HAP-1 (cell line): ENCODE measurements around the gene LHX3.

Source experiments
- DNase-seq, 2 experiments: peaks; one replicate each; pipeline ENCODE4 v3.0.0-alpha.2; 2016 to 2020; ENCODE audit warnings: low spot score in 2 of 2
- H3K27me3 ChIP-seq: fragments of 250-450 bp; sonication (Bioruptor Pico); 2 replicates; pipeline ENCODE4 v1.5.1; 2020; ENCODE audit warnings: low read depth, mild to moderate bottlenecking, moderate library complexity
- H3K36me3 ChIP-seq: fragments of 250-450 bp; sonication (Bioruptor Pico); replicated peaks from 2 replicates; pipeline ENCODE4 v1.5.1; 2020; ENCODE audit warnings: mild to moderate bottlenecking
- H3K4me1 ChIP-seq: fragments of 250-450 bp; sonication (Bioruptor Pico); 2 replicates; pipeline ENCODE4 v1.5.1; 2020; ENCODE audit warnings: mild to moderate bottlenecking
- H3K4me3 ChIP-seq: fragments of 250-450 bp; sonication (Bioruptor Pico); 2 replicates; pipeline ENCODE4 v1.5.1; 2020; ENCODE audit warnings: mild to moderate bottlenecking, moderate library complexity
- H3K9me3 ChIP-seq: fragments of 250-450 bp; sonication (Bioruptor Pico); 2 replicates; pipeline ENCODE4 v1.5.1; 2020; ENCODE audit warnings: mild to moderate bottlenecking, moderate library complexity
- in situ Hi-C: fragments of 300-500 bp; cut with MboI; formaldehyde crosslinking; loops from 3 replicates; pipeline ENCODE4 v1.14.3; 2020; ENCODE audit warnings: low sequenced_read_pairs, inconsistent platforms, mixed read lengths

Gene LHX3

DNA sequence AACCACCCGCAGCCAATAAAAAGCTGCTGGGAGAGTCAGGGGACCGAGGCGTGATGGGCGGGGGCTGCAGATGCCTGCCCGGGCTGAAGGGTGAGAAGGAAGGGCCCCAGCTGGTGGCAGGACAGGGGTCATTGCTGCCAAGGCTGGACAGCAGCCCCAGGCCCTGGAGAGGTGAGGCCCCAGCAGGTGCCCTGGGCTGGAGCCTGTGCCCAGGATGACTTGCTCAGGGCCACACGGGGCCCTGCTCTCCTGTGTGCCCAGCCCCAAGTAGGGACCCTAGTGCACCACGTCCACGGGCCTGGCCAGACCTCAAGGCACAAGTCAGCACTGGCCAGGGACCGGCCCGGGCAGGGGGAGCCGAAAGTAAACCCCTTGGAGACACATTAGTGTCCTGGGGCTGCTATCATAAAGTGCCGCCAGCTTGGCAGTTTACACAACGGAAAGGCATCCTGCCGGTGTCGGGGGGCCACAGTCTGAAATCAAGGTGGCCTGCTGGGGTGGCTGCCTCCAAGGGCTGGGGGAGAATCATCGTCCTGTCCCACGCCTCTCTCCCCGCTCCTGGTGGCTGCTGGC lies 22.0 kb downstream of the LHX3 start:
- H3K36me3 ChIP-seq: no peaks in the 10 kb centered on the region
- H3K9me3 ChIP-seq: no peaks in the 10 kb centered on the region
- H3K4me1 ChIP-seq: no peaks in the 10 kb centered on the region
- H3K4me3 ChIP-seq: no peak overlapping the region
- no peak for DNase-seq
- no peaks in the 10 kb centered on the region; the same call in 1 of the 2 replicates for H3K27me3 ChIP-seq
- in situ Hi-C loops: no loop called here

GRCh38 chr9:136182420-136182787 lies 22.5 kb downstream of the LHX3 start:
- Histone ChIP-seq H3K4me1 (no peaks in the 10 kb centered on the region), H3K27me3 (no peaks in the 10 kb centered on the region; the same call in 1 of the 2 replicates), H3K9me3 (no peaks in the 10 kb centered on the region), H3K4me3 (no peak overlapping the region), H3K36me3 (no peaks in the 10 kb centered on the region)
- in situ Hi-C loops: no loop called here
- no peak for DNase-seq

DNA sequence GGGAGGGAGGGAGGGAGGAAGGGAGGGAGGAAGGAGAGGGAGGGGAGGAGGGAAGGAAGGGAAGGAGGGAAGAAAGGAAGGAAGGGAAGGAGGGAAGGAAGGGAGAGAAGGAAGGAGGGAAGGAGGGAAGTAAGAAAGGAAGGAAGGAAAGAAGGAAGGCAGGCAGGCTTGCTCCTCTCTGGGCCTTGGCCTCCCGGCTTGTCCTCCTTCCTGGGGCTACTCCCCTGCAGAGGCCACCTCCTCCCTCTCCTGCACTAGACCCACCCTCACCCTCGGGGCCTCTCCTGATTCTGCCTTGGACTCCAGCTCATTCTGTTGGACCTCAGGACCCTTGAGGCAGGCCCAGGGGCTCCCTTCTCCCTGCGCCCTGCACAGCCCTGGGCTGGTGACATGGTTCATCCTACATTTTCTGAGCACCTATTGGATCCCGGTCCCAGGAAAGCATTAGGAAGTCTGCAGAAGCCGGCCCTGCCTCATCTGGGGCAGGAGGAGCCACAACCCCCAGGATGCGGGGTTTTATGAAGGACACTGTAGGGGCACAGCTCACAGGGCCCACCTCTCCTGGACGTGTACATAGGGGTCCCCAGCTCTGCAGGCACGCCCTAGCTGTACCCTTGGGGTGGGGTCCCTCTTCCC lies 23.0 kb downstream of the LHX3 start:
- no peaks in the 10 kb centered on the region for H3K36me3 ChIP-seq
- no peak for DNase-seq
- no peaks in the 10 kb centered on the region for H3K4me1 ChIP-seq
- in situ Hi-C loops: no loop called here
- H3K27me3 ChIP-seq: no peaks in the 10 kb centered on the region; the same call in 1 of the 2 replicates
- H3K4me3 ChIP-seq: no peak overlapping the region
- H3K9me3 ChIP-seq: no peaks in the 10 kb centered on the region

DNA sequence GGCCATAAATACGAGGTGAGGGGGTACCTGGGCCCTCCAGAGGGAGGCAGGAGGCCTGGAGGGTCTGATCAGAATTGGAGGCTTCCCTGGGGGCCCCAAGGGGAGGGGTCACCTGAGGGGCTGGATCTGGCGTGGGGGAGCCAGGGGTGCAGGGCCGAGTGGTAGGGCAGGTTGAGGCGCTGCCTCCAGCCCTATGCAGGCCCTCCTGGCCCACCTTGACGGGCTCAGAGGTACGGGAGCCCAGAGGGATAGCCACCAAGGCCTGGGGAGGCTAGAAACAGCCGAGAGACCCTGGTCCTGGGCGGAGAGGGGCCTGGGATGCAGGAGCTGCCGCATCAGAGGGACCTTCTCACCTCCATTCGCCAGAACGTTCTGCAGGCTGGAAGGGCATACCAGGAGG lies 24.3 kb downstream of the LHX3 start:
- in situ Hi-C loops: no loop called here
- Histone ChIP-seq H3K9me3 (no peaks in the 10 kb centered on the region), H3K4me1 (no peaks in the 10 kb centered on the region), H3K36me3 (no peaks in the 10 kb centered on the region), H3K4me3 (no peak overlapping the region), H3K27me3 (no peaks in the 10 kb centered on the region; the same call in 1 of the 2 replicates)
- no peak for DNase-seq

DNA sequence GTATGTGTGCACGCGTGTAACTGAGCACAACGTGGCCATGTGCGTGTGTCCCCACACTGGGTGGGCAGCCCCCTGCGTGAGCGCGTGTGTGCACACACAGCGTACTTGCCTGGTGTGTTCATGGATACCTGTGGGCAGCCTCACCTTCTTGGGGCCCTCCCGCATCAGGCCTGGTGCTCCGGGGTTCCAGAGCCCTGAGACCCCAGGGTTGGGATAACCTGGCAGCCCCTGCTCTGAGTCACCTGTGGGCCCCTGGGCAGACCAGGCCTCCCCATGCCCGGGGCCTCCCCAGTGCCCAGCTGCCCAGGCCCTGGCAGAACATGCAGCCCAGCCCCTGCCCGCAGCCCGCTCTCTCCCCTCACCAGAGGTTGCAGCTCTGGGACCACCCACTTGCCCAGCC lies 25.2 kb downstream of the LHX3 start:
- DNase-seq: no peak
- Histone ChIP-seq H3K9me3 (no peaks in the 10 kb centered on the region), H3K27me3 (no peaks in the 10 kb centered on the region; the same call in 1 of the 2 replicates)

DNA sequence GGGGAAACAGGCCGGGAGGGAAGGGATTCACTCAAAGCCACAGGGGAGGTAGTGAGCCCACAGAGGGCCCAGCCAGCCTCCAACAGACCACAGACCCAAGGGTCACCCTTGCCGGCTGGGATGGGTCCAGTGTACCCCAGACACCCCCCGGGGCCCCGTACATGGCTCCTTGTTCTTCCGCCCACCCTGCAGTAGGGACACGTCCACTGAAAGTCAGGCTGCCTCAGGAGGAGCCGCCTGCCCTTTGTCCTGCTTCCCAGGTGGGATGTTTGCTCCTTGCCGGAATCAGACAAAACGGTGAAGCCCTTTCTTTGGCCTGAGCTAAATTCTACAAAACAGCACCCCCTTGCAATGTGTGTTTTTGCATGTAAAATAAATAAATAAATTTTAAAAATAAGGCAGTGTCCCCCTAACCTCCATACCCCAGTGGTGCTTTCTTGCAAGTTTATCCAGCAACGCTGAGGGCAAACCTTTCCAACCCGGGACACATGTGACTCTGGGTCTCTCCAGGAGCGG lies 25.8 kb downstream of the LHX3 start:
- no peak overlapping the region for H3K4me3 ChIP-seq
- in situ Hi-C loops: no loop called here
- no peaks in the 10 kb centered on the region for H3K9me3 ChIP-seq
- no peaks in the 10 kb centered on the region for H3K36me3 ChIP-seq
- no peaks in the 10 kb centered on the region; the same call in 1 of the 2 replicates for H3K27me3 ChIP-seq
- H3K4me1 ChIP-seq: no peaks in the 10 kb centered on the region
- DNase-seq: no peak

More for the DNA sequence above, 25.2 kb downstream of the LHX3 start:
- Histone ChIP-seq H3K4me1 (no peaks in the 10 kb centered on the region), H3K36me3 (no peaks in the 10 kb centered on the region), H3K4me3 (no peak overlapping the region)
- in situ Hi-C loops: no loop called here

DNA sequence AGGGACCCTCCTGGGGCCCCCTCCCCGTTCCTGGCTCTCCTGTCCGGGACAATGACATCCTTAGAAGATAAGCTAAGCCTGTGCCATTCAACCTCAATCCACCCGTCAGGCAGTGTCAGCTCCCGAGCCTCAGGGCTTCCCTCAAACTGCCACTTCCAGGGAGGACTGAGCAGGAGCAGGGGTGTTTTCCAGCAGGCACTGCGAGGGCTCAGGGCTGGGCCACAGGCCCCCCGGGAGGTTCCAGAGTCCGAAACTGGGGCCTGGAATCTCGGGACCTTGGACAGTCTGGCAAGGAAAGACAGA lies 26.2 kb downstream of the LHX3 start:
- in situ Hi-C loops: no loop called here
- no peak for DNase-seq
- H3K4me3 ChIP-seq: no peak overlapping the region
- H3K4me1 ChIP-seq: no peaks in the 10 kb centered on the region
- H3K9me3 ChIP-seq: no peaks in the 10 kb centered on the region
- H3K36me3 ChIP-seq: no peaks in the 10 kb centered on the region
- H3K27me3 ChIP-seq: no peaks in the 10 kb centered on the region; the same call in 1 of the 2 replicates

DNA sequence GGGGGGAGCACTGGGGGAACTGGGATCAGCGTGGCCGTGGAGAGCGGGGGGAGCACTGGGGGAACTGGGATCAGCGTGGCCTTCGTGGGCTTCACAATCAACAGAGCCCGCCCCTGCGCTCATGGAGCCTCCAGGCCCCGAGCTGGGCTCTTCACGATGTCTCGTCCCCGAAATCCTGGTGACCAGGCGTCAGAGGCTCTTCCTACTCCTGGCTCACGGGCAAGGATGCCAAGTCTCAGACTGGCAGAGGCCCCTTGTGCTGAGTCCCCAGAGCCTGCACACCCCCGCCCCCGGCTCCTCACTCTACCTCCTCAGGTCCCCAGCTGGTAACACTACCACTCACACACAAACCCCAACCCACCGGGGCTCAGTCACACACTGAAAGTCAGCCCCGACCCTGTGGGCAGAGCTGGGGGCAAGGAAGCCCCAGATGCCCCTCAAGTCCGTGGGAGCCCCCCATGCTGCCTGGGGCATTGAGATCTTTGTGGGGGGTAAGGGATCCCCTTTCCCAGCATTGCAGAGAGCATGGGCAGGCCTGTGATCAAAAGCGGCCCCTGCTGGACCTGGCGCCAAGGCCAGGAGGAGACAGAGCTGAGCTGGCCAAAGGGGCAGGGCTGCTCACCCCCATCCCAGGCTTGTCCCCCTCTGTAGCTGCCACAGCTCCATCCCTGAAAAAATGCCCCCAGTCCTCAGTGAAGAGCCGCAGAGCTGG lies 26.7 kb downstream of the LHX3 start:
- no peak for DNase-seq
- H3K4me1 ChIP-seq: no peaks in the 10 kb centered on the region
- in situ Hi-C loops: no loop called here
- H3K9me3 ChIP-seq: no peaks in the 10 kb centered on the region
- no peak overlapping the region for H3K4me3 ChIP-seq
- no peaks in the 10 kb centered on the region for H3K36me3 ChIP-seq
- no peaks in the 10 kb centered on the region; the same call in 1 of the 2 replicates for H3K27me3 ChIP-seq

- DNase-seq: no peak
- Histone ChIP-seq H3K9me3 (no peaks in the 10 kb centered on the region), H3K4me1 (no peaks in the 10 kb centered on the region), H3K27me3 (no peaks in the 10 kb centered on the region; the same call in 1 of the 2 replicates), H3K4me3 (no peak overlapping the region), H3K36me3 (no peaks in the 10 kb centered on the region)
- in situ Hi-C loops: no loop called here
Measured at GRCh38 chr9:136177224-136177623, 27.7 kb downstream of the LHX3 start.

GRCh38 chr9:136175616-136176197 lies 29.2 kb downstream of the LHX3 start:
- Histone ChIP-seq H3K9me3 (no peaks in the 10 kb centered on the region), H3K27me3 (no peaks in the 10 kb centered on the region; the same call in 1 of the 2 replicates), H3K36me3 (no peaks in the 10 kb centered on the region), H3K4me3 (no peak overlapping the region), H3K4me1 (peaks cover 11% of the 10 kb centered on the region; the same call in 1 of the 2 replicates)
- in situ Hi-C loops: no loop called here
- no peak for DNase-seq

DNA sequence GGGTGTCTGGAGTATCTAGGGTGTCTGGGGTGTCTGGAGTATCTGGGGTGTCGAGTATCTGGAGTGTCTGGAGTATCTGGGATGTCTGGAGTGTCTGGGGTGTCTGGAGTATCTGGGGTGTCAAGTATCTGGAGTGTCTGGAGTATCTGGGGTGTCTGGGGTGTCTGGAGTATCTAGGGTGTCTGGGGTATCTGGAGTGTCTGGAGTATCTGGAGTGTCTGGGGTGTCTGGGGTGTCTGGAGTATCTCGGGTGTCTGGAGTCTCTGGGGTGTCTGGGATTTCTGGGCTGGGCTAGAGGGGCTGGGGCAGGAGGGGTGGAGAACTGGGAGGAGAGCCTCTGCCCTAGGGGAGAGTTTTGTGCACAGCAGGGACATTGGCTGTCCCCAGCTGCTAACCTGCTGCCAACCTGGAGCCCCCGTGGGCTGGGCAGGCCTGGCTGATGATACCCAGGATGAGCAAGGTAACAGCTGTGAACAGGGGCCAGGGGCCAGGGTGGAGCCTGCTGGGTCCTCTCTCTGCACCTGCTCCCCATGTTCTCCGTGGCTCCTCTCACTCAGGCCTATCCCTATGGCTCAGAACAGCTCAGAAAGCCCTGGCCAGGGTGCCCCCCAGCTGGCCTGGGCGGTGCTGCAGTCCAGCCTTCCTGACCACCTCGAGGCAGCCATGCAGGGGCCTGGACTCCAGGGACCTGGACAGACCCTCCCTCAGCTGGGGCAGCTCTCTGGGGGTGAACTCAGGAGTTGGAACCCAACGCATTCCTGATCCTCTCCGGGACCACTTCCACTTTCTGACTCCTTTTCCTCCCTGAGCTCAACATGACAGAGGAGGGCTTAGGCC lies 29.9 kb downstream of the LHX3 start:
- no peak for DNase-seq
- H3K36me3 ChIP-seq: no peaks in the 10 kb centered on the region
- H3K9me3 ChIP-seq: no peaks in the 10 kb centered on the region
- in situ Hi-C loops: no loop called here
- no peak overlapping the region for H3K4me3 ChIP-seq
- H3K27me3 ChIP-seq: no peaks in the 10 kb centered on the region; the same call in 1 of the 2 replicates
- H3K4me1 ChIP-seq: peaks cover 11% of the 10 kb centered on the region; the same call in 1 of the 2 replicates

DNA sequence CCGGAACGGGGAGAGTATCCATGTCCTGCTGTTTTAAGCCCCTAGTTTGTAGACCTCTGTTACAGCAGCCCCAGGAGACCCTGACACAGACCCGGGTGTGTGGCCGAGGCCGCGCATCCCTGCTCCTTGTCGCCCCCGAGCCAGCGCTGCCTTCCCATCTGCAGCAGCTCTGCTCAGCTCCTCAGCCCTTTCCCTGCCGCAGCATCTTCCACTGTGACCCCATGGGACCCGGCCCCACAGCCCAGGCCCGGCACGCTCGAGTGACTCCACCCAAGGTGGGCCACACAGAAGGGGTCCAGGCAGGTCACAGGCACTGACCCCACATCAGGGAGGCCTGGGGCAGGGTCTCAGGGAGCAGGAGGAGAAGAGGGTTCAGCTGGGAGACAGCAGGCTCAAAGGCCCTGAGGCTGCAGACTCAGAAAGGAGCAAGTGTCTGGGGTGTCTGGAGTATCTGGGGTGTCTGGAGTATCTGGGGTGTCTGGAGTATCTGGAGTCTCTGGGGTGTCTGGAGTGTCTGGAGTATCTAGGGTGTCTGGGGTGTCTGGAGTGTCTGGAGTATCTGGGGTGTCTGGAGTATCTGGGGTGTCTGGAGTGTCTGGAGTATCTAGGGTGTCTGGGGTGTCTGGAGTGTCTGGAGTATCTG lies 31.2 kb downstream of the LHX3 start:
- no peaks in the 10 kb centered on the region; the same call in 1 of the 2 replicates for H3K27me3 ChIP-seq
- in situ Hi-C loops: no loop called here
- H3K4me3 ChIP-seq: no peak overlapping the region
- H3K9me3 ChIP-seq: no peaks in the 10 kb centered on the region
- peaks cover 11% of the 10 kb centered on the region; the same call in 1 of the 2 replicates for H3K4me1 ChIP-seq
- no peak for DNase-seq
- H3K36me3 ChIP-seq: no peaks in the 10 kb centered on the region
